Activated naive CD4-positive, alpha-beta T cell treated with anti-CD3 and anti-CD28 coated beads for 36 hours (primary cell): ENCODE measurements around the gene HEXD. TPM values are rescaled to one million over a fixed set of nuclear protein-coding genes. Genes with fewer than 3 reads are reported as not detected.

Experiments
- CTCF ChIA-PET: fragments of 350-600 bp; sonication (Branson Sonifier 250); formaldehyde crosslinking; loops from one replicate; lab custom pipeline; 2021; ENCODE audit warnings: antibody characterized with exemption; lab: Charles Lee
- DNase-seq: peaks from one replicate; pipeline ENCODE4 v3.0.0-alpha.2; 2020
- H3K27ac Mint-ChIP-seq: one replicate; pipeline ENCODE4 v1.8.0; 2021; ENCODE audit warnings: mild to moderate bottlenecking, mixed read lengths
- H3K27me3 Mint-ChIP-seq: one replicate; pipeline ENCODE4 v1.8.0; 2021; ENCODE audit warnings: low read depth, mixed read lengths
- H3K36me3 Mint-ChIP-seq: one replicate; pipeline ENCODE4 v1.8.0; 2021; ENCODE audit warnings: low read depth, mixed read lengths
- H3K4me1 Mint-ChIP-seq: one replicate; pipeline ENCODE4 v1.8.0; 2021; ENCODE audit warnings: low read depth, mixed read lengths
- H3K4me3 Mint-ChIP-seq: one replicate; pipeline ENCODE4 v1.8.0; 2021; ENCODE audit warnings: mild to moderate bottlenecking, moderate library complexity, mixed read lengths
- H3K9me3 Mint-ChIP-seq: one replicate; pipeline ENCODE4 v1.8.0; 2021; ENCODE audit warnings: mixed read lengths
- intact Hi-C: fragments of 100-400 bp; cut with micrococcal nuclease; formaldehyde crosslinking; loops from one replicate; pipeline ENCODE4 v1.15.1; 2023
- total RNA-seq, 2 experiments: library from RNA; stranded (reverse); gene quantifications; one replicate each; pipeline ENCODE4 v1.2.3, GENCODE V29; 2021

Gene HEXD
- total RNA-seq, 2 experiments from 2014 or later, result 22.4 to 26.3 TPM

GRCh38 chr17:82435601-82436583 is 17.7 kb downstream of the HEXD start:
- Mint-ChIP-seq H3K36me3 (peaks cover 2% of the 10 kb centered on the region), H3K27ac (no peak overlapping the region), H3K27me3 (no peaks in the 10 kb centered on the region), H3K4me3 (no peak overlapping the region), H3K9me3 (no peaks in the 10 kb centered on the region), H3K4me1 (peaks cover 10% of the 10 kb centered on the region)
- CTCF ChIA-PET, result interaction anchor here (0.7 kb wide), 1 partner anchor 11 kb away, joined by 3 read pairs; no protein-coding TSS in a partner anchor
- no peak for DNase-seq
- intact Hi-C loops, result no loop called here

GRCh38 chr17:82436601-82437324 is 18.6 kb downstream of the HEXD start:
- CTCF ChIA-PET, result interaction anchor here (0.7 kb wide), 1 partner anchor 12 kb away, joined by 3 read pairs; no protein-coding TSS in a partner anchor

GRCh38 chr17:82437325-82437668 is 19.1 kb downstream of the HEXD start:
- H3K9me3 Mint-ChIP-seq, result no peaks in the 10 kb centered on the region
- peaks cover 10% of the 10 kb centered on the region for H3K4me1 Mint-ChIP-seq
- intact Hi-C loops, result no loop called here
- H3K36me3 Mint-ChIP-seq, result peaks cover 2% of the 10 kb centered on the region
- H3K27ac Mint-ChIP-seq, result no peak overlapping the region
- no peak overlapping the region for H3K4me3 Mint-ChIP-seq
- H3K27me3 Mint-ChIP-seq, result no peaks in the 10 kb centered on the region
- CTCF ChIA-PET, result interaction anchor here (0.6 kb wide), 1 partner anchor 13 kb away, joined by 4 read pairs; no protein-coding TSS in a partner anchor
- no peak for DNase-seq

More at GRCh38 chr17:82436601-82437324, 18.6 kb downstream of the HEXD start:
- Mint-ChIP-seq H3K4me3 (no peak overlapping the region), H3K36me3 (peaks cover 2% of the 10 kb centered on the region), H3K27me3 (no peaks in the 10 kb centered on the region), H3K4me1 (peaks cover 10% of the 10 kb centered on the region), H3K27ac (no peak overlapping the region), H3K9me3 (no peaks in the 10 kb centered on the region)
- intact Hi-C loops, result no loop called here
- no peak for DNase-seq

- no peak overlapping the region for H3K4me3 Mint-ChIP-seq
- intact Hi-C loops, result no loop called here
- no peak for DNase-seq
- H3K9me3 Mint-ChIP-seq, result no peaks in the 10 kb centered on the region
- H3K27me3 Mint-ChIP-seq, result no peaks in the 10 kb centered on the region
- peaks cover 11% of the 10 kb centered on the region for H3K4me1 Mint-ChIP-seq
- CTCF ChIA-PET, result interaction anchor here (0.6 to 0.9 kb wide), 2 partner anchors 14 to 178 kb away, joined by 3 to 4 read pairs; no protein-coding TSS in a partner anchor
- peaks cover 6% of the 10 kb centered on the region for H3K36me3 Mint-ChIP-seq
- H3K27ac Mint-ChIP-seq, result no peak overlapping the region
Measured at GRCh38 chr17:82438401-82439193, 20.4 kb downstream of the HEXD start.

- Mint-ChIP-seq H3K9me3 (no peaks in the 10 kb centered on the region), H3K27ac (no peak overlapping the region), H3K4me3 (no peak overlapping the region), H3K36me3 (peaks cover 8% of the 10 kb centered on the region), H3K27me3 (no peaks in the 10 kb centered on the region), H3K4me1 (peaks cover 8% of the 10 kb centered on the region)
- CTCF ChIA-PET, result no interaction called here
- DNase-seq, result no peak
- intact Hi-C loops, result no loop called here
Measured at GRCh38 chr17:82439194-82439828, 21.2 kb downstream of the HEXD start.

GRCh38 chr17:82439829-82440365 is 21.8 kb downstream of the HEXD start:
- CTCF ChIA-PET, result no interaction called here
- intact Hi-C loops, result no loop called here
- Mint-ChIP-seq H3K27ac (no peak overlapping the region), H3K36me3 (peaks cover 9% of the 10 kb centered on the region), H3K9me3 (no peaks in the 10 kb centered on the region), H3K27me3 (no peaks in the 10 kb centered on the region), H3K4me1 (peaks cover 8% of the 10 kb centered on the region), H3K4me3 (no peak overlapping the region)
- DNase-seq, result no peak

GRCh38 chr17:82440469-82440981 is 22.4 kb downstream of the HEXD start:
- peaks cover 5% of the 10 kb centered on the region for H3K4me1 Mint-ChIP-seq
- H3K27me3 Mint-ChIP-seq, result no peaks in the 10 kb centered on the region
- intact Hi-C loops, result no loop called here
- CTCF ChIA-PET, result no interaction called here
- no peak overlapping the region for H3K4me3 Mint-ChIP-seq
- no peak for DNase-seq
- no peaks in the 10 kb centered on the region for H3K9me3 Mint-ChIP-seq
- H3K27ac Mint-ChIP-seq, result peak overlapping the region; percentile 5
- peaks cover 9% of the 10 kb centered on the region for H3K36me3 Mint-ChIP-seq

GRCh38 chr17:82440991-82441627 is 23.0 kb downstream of the HEXD start:
- CTCF ChIA-PET, result no interaction called here
- peak overlapping the region; percentile 41 for H3K27ac Mint-ChIP-seq
- H3K9me3 Mint-ChIP-seq, result no peaks in the 10 kb centered on the region
- no peak for DNase-seq
- peaks cover 10% of the 10 kb centered on the region for H3K4me1 Mint-ChIP-seq
- peaks cover 13% of the 10 kb centered on the region for H3K36me3 Mint-ChIP-seq
- intact Hi-C loops, result no loop called here
- no peaks in the 10 kb centered on the region for H3K27me3 Mint-ChIP-seq
- no peak overlapping the region for H3K4me3 Mint-ChIP-seq

GRCh38 chr17:82441691-82442487 is 23.7 kb downstream of the HEXD start:
- intact Hi-C loops, result no loop called here
- CTCF ChIA-PET, result no interaction called here
- no peaks in the 10 kb centered on the region for H3K9me3 Mint-ChIP-seq

GRCh38 chr17:82442643-82443464 is 24.7 kb downstream of the HEXD start:
- Mint-ChIP-seq H3K36me3 (peaks cover 27% of the 10 kb centered on the region), H3K27me3 (no peaks in the 10 kb centered on the region), H3K4me3 (no peak overlapping the region), H3K4me1 (peaks cover 21% of the 10 kb centered on the region), H3K9me3 (no peaks in the 10 kb centered on the region), H3K27ac (no peak overlapping the region)
- DNase-seq, result no peak
- intact Hi-C loops, result no loop called here
- CTCF ChIA-PET, result no interaction called here

More at GRCh38 chr17:82441691-82442487, 23.7 kb downstream of the HEXD start:
- H3K27me3 Mint-ChIP-seq, result no peaks in the 10 kb centered on the region
- no peak overlapping the region for H3K27ac Mint-ChIP-seq
- H3K36me3 Mint-ChIP-seq, result peaks cover 20% of the 10 kb centered on the region
- DNase-seq, result no peak
- no peak overlapping the region for H3K4me3 Mint-ChIP-seq
- H3K4me1 Mint-ChIP-seq, result peaks cover 16% of the 10 kb centered on the region
